Smooth muscle cell (in vitro differentiated cells): ENCODE data around the gene TSPAN4. TPM values are rescaled to one million over a fixed set of nuclear protein-coding genes. Genes with fewer than 3 reads are reported as not detected.
A peak's percentile ranks its signal among the peaks of the same experiment; 100 is the strongest.

Experiments
- DNase-seq: peaks from one replicate; lab custom pipeline; 2025; ENCODE audit not compliant: unreplicated experiment; lab: John Stamatoyannopoulos, UW
- H2AFZ ChIP-seq: fragments of 200-600 bp; sonication (generic); 2 replicates; pipeline ENCODE4 v1.6.0; 2016; ENCODE audit warnings: antibody characterized with exemption, low read depth, mild to moderate bottlenecking
- H3F3A ChIP-seq: fragments of 200-600 bp; sonication (generic); 2 replicates; pipeline ENCODE4 v1.6.0; 2017; ENCODE audit warnings: antibody characterized with exemption, low read depth
- H3K27ac ChIP-seq: fragments of 200-600 bp; sonication (generic); 2 replicates; pipeline ENCODE4 v1.5.1; 2016; ENCODE audit warnings: low read depth, mild to moderate bottlenecking
- H3K27me3 ChIP-seq: fragments of 200-600 bp; sonication (generic); 2 replicates; pipeline ENCODE4 v1.6.1; 2016; ENCODE audit warnings: low read depth, mild to moderate bottlenecking
- H3K36me3 ChIP-seq: fragments of 200-600 bp; sonication (generic); 2 replicates; pipeline ENCODE4 v1.5.1; 2016; ENCODE audit warnings: low read depth
- H3K4me1 ChIP-seq: fragments of 200-600 bp; sonication (generic); 2 replicates; pipeline ENCODE4 v1.5.1; 2016; ENCODE audit warnings: low read depth
- H3K4me2 ChIP-seq: fragments of 200-600 bp; sonication (generic); 2 replicates; pipeline ENCODE4 v1.6.0; 2016; ENCODE audit warnings: mild to moderate bottlenecking
- H3K4me3 ChIP-seq: fragments of 200-600 bp; sonication (generic); 2 replicates; pipeline ENCODE4 v1.5.1; 2016; ENCODE audit warnings: mild to moderate bottlenecking
- H3K79me2 ChIP-seq: fragments of 200-600 bp; sonication (generic); 2 replicates; pipeline ENCODE4 v1.6.0; 2016; ENCODE audit warnings: low read depth, mild to moderate bottlenecking
- H3K9ac ChIP-seq: fragments of 200-600 bp; sonication (generic); 2 replicates; pipeline ENCODE4 v1.6.0; 2016; ENCODE audit warnings: low read depth
- H3K9me3 ChIP-seq: fragments of 200-600 bp; sonication (generic); replicated peaks from 2 replicates; pipeline ENCODE4 v1.5.1; 2016; ENCODE audit warnings: low read depth
- H4K20me1 ChIP-seq: fragments of 200-600 bp; sonication (generic); 2 replicates; pipeline ENCODE4 v1.6.0; 2016; ENCODE audit warnings: low read depth
- WGBS: methylation state at CpG from one replicate; pipeline ENCODE4 v1.1.7; 2016; ENCODE audit warnings: low lambda C conversion rate; 5-methylcytosine and 5-hydroxymethylcytosine counted together
- polyA plus RNA-seq: library from polyadenylated mRNA; unstranded; fragments of >200 nt; fragmentation: Nextera tagmentation; extraction: Ambion mirVana; gene quantifications from 2 replicates; pipeline ENCODE4 v1.2.1, GENCODE V29; 2016
- total RNA-seq: library from RNA; depleted of rRNA; stranded (reverse); fragments of >200 nt; gene quantifications from 2 replicates; pipeline ENCODE4 v1.2.3, GENCODE V29; 2014
- TF ChIP-seq, protein P1 (sequence below): fragments of 200-600 bp; sonication (generic); IDR thresholded peaks from 2 replicates; pipeline ENCODE4 v1.5.1; 2017; ENCODE audit warnings: borderline replicate concordance, mild to moderate bottlenecking, antibody characterized with exemption; ENCODE audit not compliant: insufficient read depth, poor library complexity, severe bottlenecking

The TSPAN4 gene, protein sequence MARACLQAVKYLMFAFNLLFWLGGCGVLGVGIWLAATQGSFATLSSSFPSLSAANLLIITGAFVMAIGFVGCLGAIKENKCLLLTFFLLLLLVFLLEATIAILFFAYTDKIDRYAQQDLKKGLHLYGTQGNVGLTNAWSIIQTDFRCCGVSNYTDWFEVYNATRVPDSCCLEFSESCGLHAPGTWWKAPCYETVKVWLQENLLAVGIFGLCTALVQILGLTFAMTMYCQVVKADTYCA
- total RNA-seq (50.2 and 68.2 TPM in 2 replicates), polyA plus RNA-seq (153 and 179 TPM in 2 replicates)

DNA sequence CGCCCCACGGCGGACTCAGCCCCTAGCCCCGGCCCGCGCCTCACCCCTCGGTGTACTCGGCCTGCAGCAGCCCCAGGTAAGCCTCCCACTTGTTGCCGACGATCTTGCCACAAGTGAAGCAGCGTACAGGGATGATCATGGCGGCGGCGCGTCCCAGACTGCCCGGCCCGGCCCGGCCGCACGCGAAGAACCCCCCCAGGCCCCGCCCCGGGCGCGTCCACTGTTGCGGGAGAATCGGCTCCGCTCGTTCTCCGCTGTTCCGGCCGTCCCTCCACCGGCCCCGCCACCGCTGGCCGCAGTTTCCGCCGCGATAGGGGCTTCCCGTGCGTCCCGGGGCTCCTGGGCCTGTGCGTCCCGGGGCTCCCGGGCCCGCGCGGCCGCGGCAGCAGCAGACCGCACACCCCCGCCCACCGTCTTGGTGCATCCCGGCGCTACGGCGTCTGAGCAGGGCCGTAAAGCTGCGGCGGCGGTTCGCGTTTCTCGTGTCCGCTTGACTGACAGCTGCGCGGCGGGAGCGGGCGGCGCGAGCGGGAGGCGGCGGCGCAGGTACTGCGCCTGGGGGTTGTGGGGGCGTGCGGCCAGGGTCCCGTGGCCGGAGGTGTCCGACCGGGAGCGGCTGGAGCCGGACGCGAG, at the start of gene TSPAN4, which contains the start of gene POLR2L:
Gene TSPAN4, plus strand, starts transcription at position 483 of the 633 bp plus-strand sequence. CDS start 7,453 bp downstream, outside the sequence.
Gene POLR2L, minus strand, starts transcription at position 160 of the 633 bp plus-strand sequence. Its CDS starts 21 bp downstream, at position 139.
- H2AFZ ChIP-seq: no peak within 1 kb of the TSS
- peaks cover 16% of the 10 kb centered on the region for H3F3A ChIP-seq
- H3K9ac ChIP-seq: peak within 1 kb of the TSS; percentile 100
- peaks cover 26% of the 10 kb centered on the region for H3K4me1 ChIP-seq
- peak within 1 kb of the TSS; percentile 94 for H3K27ac ChIP-seq
- TF ChIP-seq, protein P1, sequence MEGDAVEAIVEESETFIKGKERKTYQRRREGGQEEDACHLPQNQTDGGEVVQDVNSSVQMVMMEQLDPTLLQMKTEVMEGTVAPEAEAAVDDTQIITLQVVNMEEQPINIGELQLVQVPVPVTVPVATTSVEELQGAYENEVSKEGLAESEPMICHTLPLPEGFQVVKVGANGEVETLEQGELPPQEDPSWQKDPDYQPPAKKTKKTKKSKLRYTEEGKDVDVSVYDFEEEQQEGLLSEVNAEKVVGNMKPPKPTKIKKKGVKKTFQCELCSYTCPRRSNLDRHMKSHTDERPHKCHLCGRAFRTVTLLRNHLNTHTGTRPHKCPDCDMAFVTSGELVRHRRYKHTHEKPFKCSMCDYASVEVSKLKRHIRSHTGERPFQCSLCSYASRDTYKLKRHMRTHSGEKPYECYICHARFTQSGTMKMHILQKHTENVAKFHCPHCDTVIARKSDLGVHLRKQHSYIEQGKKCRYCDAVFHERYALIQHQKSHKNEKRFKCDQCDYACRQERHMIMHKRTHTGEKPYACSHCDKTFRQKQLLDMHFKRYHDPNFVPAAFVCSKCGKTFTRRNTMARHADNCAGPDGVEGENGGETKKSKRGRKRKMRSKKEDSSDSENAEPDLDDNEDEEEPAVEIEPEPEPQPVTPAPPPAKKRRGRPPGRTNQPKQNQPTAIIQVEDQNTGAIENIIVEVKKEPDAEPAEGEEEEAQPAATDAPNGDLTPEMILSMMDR: no peak
- H3K9me3 ChIP-seq: no peaks in the 10 kb centered on the region
- DNase-seq: peak; percentile 87
- H4K20me1 ChIP-seq: peaks cover 75% of the 10 kb centered on the region
- no peaks in the 10 kb centered on the region for H3K36me3 ChIP-seq
- H3K4me3 ChIP-seq: peak within 1 kb of the TSS; percentile 96
- H3K27me3 ChIP-seq: no peaks in the 10 kb centered on the region
- H3K79me2 ChIP-seq: peaks cover 21% of the 10 kb centered on the region
- WGBS: under 1% methylated on average over 79 of the region's 87 CpGs
- H3K4me2 ChIP-seq: peak within 1 kb of the TSS; percentile 96

DNA sequence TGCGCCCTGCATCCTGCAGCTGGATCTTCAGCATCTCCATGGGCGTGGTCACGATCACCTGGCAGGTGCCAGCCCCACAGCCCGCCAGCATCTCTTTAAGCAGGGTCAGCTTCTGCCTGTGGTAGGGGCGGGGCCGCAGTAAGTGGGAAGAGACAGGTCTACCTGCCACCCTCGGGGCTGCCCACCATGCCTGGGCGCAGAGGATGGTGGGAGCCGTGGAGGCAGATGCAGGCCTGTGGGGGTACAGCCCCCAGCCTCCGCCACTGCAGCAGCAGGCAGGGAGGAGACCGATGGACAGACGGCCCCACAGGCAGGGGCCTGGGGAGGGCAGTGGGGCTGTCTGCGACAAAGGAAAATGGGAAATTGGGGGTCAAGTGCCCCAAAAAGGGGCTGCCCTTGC, 49.8 kb upstream of the TSPAN4 start:
- Histone ChIP-seq H3K4me3 (no peak overlapping the region), H3F3A (peaks cover 9% of the 10 kb centered on the region), H2AFZ (no peak overlapping the region), H3K36me3 (no peaks in the 10 kb centered on the region), H3K9me3 (no peaks in the 10 kb centered on the region), H3K27me3 (no peaks in the 10 kb centered on the region), H3K9ac (no peak overlapping the region), H3K4me1 (peaks cover 16% of the 10 kb centered on the region), H3K79me2 (no peaks in the 10 kb centered on the region), H4K20me1 (peaks cover 21% of the 10 kb centered on the region), H3K27ac (no peak overlapping the region), H3K4me2 (no peak overlapping the region)
- WGBS: 97% methylated on average over 13 of the region's 13 CpGs
- TF ChIP-seq, protein P1: no peak
- no peak for DNase-seq

DNA sequence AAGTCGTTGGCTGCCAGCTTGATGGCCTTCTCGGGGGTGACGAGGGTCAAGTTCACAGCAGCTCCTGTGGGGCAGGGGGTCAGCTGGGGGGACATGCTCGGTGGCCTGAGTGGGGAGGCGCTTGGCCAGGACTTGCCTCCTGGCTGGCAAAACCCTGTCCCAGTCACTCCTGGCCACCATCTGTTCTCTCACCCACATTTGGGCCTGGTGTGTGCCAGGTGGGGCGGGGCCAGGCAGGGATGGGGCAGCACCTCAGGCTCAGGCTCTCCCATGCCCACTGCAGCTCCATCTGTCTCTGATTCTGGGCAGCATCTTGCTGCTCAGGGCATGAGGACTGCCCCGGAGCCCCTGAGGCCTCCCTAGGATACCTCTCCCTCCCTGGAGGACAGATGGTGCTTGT, 49.1 kb upstream of the TSPAN4 start:
- Histone ChIP-seq H3F3A (peaks cover 9% of the 10 kb centered on the region), H3K9ac (no peak overlapping the region), H4K20me1 (peaks cover 21% of the 10 kb centered on the region), H2AFZ (no peak overlapping the region), H3K27me3 (no peaks in the 10 kb centered on the region), H3K36me3 (no peaks in the 10 kb centered on the region), H3K9me3 (no peaks in the 10 kb centered on the region), H3K79me2 (no peaks in the 10 kb centered on the region), H3K4me3 (no peak overlapping the region), H3K27ac (no peak overlapping the region), H3K4me1 (peaks cover 16% of the 10 kb centered on the region), H3K4me2 (no peak overlapping the region)
- TF ChIP-seq, protein P1: no peak
- 96% methylated on average over 7 of the region's 7 CpGs for WGBS
- DNase-seq: no peak
